ENCODE measurements around the gene AATK.
"Not testable (repeated sequence)": the region's sequence is repeated elsewhere in the genome, so short reads cannot be mapped to it uniquely, and the experiment has no call there.

The AATK gene

DNA sequence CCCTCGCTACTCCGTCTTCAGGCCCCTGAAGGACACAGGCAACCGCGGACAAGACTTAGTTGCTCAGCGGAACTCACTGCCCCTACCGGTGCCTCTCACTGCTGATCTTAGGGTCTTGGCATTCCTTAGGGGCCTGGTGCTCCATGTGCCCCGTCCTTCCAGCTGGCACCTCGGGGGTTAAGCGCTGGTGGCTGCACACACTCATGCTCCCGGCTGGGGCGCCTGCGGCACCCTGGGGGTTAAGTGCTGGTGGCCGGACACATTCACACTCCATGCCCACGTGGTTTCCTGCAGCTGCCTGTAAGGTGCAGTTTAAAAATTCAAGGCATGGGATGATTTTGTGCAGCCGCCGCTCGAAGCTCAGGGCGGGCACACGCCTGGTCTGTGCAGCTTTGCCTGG lies 86.0 kb downstream of the AATK start:
- Histone ChIP-seq H3K36me3 (ENCODE audit: control insufficient read depth in 1 of 2, insufficient read depth in 2 of 2, low read length in 2 of 2) (peaks cover 2 to 24% of the 10 kb centered on the region in 2 donors), H3K27ac (ENCODE audit: low read length) (no peak overlapping the region), H3K9me3 (ENCODE audit: control insufficient read depth in 1 of 2, low read length in 2 of 2) (no peaks in the 10 kb centered on the region), H3K4me3 (ENCODE audit: low read depth in 1 of 2, low read length in 2 of 2) (no peak overlapping the region), H3K27me3 (ENCODE audit: low read depth, low read length) (no peaks in the 10 kb centered on the region), H3K4me1 (ENCODE audit: control insufficient read depth in 1 of 2, insufficient read depth in 2 of 2, low read length in 2 of 2) (peaks cover 0 to 23% of the 10 kb centered on the region in 2 donors)

- not testable (repeated sequence) for H3K9me3 ChIP-seq (ENCODE audit: control insufficient read depth in 1 of 2, low read length in 2 of 2); H3K27me3 ChIP-seq (ENCODE audit: low read depth, low read length); H3K27ac ChIP-seq (ENCODE audit: low read length); H3K4me3 ChIP-seq (ENCODE audit: low read depth in 1 of 2, low read length in 2 of 2)
- Histone ChIP-seq H3K4me1 (ENCODE audit: control insufficient read depth in 1 of 2, insufficient read depth in 2 of 2, low read length in 2 of 2) (peaks cover 0 to 17% of the 10 kb centered on the region in 2 donors), H3K36me3 (ENCODE audit: control insufficient read depth in 1 of 2, insufficient read depth in 2 of 2, low read length in 2 of 2) (peaks cover 0 to 19% of the 10 kb centered on the region in 2 donors)
These were observed 87.8 kb downstream of the AATK start for GRCh38 chr17:81078026-81078913.

DNA sequence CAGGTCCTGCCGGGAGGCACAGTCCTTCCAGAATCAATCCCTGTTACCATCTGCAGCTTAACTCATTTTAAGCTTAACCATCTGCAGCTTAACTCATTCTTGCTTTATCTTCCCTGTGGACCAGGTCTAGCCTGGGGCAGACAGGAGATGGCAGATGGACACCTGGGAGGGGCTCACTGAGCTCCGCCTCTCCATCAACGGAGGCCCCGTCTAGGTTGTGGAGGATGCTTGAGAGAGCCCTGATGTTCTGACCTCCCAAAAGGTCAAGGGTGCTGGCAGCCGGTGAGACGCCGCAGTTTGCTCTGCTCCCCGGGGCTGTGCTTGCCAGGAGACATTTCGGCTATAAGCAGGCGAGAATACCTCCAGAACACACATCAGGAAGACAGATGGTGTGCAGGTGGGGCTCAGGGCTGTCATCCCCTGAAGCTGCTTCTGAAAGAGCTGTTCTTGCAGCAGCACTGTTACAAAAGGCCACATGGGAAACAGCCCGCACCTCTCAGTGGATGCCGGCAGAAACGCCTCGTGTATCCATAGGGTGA lies 89.8 kb downstream of the AATK start:
- Histone ChIP-seq H3K27me3 (ENCODE audit: low read depth, low read length) (no peaks in the 10 kb centered on the region), H3K27ac (ENCODE audit: low read length) (no peak overlapping the region), H3K36me3 (ENCODE audit: control insufficient read depth in 1 of 2, insufficient read depth in 2 of 2, low read length in 2 of 2) (peaks cover 0 to 25% of the 10 kb centered on the region in 2 donors), H3K9me3 (ENCODE audit: control insufficient read depth in 1 of 2, low read length in 2 of 2) (no peaks in the 10 kb centered on the region), H3K4me1 (ENCODE audit: control insufficient read depth in 1 of 2, insufficient read depth in 2 of 2, low read length in 2 of 2) (peaks cover 0 to 12% of the 10 kb centered on the region in 2 donors), H3K4me3 (ENCODE audit: low read depth in 1 of 2, low read length in 2 of 2) (no peak overlapping the region)

GRCh38 chr17:81075307-81075706 lies 90.7 kb downstream of the AATK start:
- Histone ChIP-seq H3K27ac (ENCODE audit: low read length) (no peak overlapping the region), H3K9me3 (ENCODE audit: control insufficient read depth in 1 of 2, low read length in 2 of 2) (no peaks in the 10 kb centered on the region), H3K4me3 (ENCODE audit: low read depth in 1 of 2, low read length in 2 of 2) (no peak overlapping the region), H3K4me1 (ENCODE audit: control insufficient read depth in 1 of 2, insufficient read depth in 2 of 2, low read length in 2 of 2) (peaks cover 0 to 6% of the 10 kb centered on the region in 2 donors), H3K27me3 (ENCODE audit: low read depth, low read length) (no peaks in the 10 kb centered on the region), H3K36me3 (ENCODE audit: control insufficient read depth in 1 of 2, insufficient read depth in 2 of 2, low read length in 2 of 2) (peaks cover 0 to 25% of the 10 kb centered on the region in 2 donors)

GRCh38 chr17:81074875-81075274 lies 91.1 kb downstream of the AATK start:
- H3K27ac ChIP-seq (ENCODE audit: low read length): no peak overlapping the region
- H3K4me1 ChIP-seq (ENCODE audit: control insufficient read depth in 1 of 2, insufficient read depth in 2 of 2, low read length in 2 of 2): peaks cover 0 to 4% of the 10 kb centered on the region in 2 donors
- H3K4me3 ChIP-seq (ENCODE audit: low read depth in 1 of 2, low read length in 2 of 2): no peak overlapping the region
- no peaks in the 10 kb centered on the region for H3K9me3 ChIP-seq (ENCODE audit: control insufficient read depth in 1 of 2, low read length in 2 of 2)
- peaks cover 0 to 25% of the 10 kb centered on the region in 2 donors for H3K36me3 ChIP-seq (ENCODE audit: control insufficient read depth in 1 of 2, insufficient read depth in 2 of 2, low read length in 2 of 2)
- no peaks in the 10 kb centered on the region for H3K27me3 ChIP-seq (ENCODE audit: low read depth, low read length)

DNA sequence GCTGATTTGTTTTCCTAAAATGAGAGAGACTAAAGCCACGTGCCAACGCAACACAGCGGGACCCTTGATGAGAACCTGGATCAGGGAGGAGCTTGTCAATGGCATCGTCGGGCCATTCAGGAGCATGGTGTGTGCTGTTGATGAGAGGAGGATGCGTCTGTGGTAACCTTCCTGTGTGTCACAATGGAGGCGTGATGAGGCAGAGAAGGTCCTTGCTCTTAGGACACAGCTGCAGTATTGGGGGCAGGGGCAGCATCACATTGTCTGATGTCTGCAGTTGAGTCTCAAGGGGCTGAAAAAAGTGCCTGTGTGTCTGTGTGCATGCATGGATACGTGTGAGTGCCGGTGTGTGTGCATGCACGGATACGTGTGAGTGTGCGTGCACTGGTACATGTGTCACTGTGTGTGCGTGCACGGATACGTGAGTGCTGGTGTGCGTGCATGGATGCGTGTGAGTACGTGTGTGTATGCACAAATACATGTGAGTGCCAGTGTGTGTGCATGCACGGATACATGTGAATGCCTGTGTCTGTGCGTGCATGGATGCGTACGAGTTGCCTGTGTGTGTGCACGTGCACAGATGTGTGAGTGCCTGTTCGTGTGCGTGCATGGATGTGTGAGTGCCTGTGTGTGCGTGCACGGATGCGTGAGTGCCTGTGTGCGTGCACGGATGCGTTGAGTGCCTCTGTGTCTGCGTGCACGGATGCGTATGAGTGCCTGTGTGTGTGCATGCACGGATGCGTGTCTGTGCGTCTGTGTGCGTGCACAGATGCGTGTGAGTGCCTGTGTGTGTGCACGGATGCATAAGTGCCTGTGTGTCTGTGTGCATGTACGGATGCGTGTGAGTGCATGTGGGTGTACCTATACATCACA lies 91.8 kb downstream of the AATK start:
- H3K36me3 ChIP-seq (ENCODE audit: control insufficient read depth in 1 of 2, insufficient read depth in 2 of 2, low read length in 2 of 2): peaks cover 0 to 20% of the 10 kb centered on the region in 2 donors
- H3K4me3 ChIP-seq (ENCODE audit: low read depth in 1 of 2, low read length in 2 of 2): no peak overlapping the region

DNA sequence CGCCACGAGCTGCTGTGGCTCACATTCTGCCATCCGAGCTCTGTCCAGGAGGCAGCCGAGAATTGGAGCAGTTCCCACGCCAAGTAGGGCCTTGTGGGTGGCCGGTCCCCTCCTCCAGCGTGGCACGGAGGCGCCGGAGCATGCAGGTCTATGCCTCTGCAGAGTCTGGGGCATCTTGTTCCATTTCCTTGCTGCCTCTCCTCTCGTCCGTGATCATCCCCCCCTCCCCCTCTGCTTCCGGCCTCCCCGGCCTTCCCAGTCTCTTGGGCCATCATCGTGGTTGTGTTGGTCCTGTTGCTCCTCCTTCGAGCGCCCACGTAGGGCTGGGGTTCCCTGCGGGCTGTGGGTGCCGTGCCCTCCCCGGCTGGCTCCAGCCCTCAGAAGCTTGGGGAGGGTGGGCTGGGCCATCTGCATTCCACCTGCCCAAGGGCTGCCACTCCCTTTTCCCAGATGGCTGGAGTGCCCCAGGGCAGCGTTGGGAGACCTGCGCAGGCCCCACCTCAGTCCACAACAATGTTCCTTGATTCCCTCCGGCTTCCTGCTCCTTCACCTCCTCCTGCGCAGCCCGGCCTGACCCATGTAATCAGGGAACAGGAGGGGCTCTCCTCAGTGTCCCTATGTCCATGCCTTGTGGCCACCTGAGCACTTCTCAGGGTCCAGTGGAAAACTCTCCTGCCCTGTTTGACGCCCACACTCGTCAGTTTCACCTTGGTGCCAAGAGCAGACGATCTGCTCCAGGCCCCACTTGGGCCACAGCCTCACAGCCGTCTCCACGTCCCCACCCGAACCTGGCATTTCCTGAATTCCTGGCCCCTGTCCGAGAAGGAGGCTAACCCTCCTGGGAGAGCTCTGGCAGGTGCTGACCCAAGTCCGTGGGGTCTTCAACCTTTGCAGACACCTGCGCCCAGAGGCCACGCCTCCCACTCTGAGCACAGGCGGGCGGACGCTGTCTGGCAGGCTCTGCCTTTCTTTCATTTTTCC lies 94.0 kb downstream of the AATK start:
- peaks cover 0 to 18% of the 10 kb centered on the region in 2 donors for H3K36me3 ChIP-seq (ENCODE audit: control insufficient read depth in 1 of 2, insufficient read depth in 2 of 2, low read length in 2 of 2)
- H3K9me3 ChIP-seq (ENCODE audit: control insufficient read depth in 1 of 2, low read length in 2 of 2): no peaks in the 10 kb centered on the region
- H3K4me3 ChIP-seq (ENCODE audit: low read depth in 1 of 2, low read length in 2 of 2): no peak overlapping the region
- no peaks in the 10 kb centered on the region for H3K4me1 ChIP-seq (ENCODE audit: control insufficient read depth in 1 of 2, insufficient read depth in 2 of 2, low read length in 2 of 2)
- no peak overlapping the region for H3K27ac ChIP-seq (ENCODE audit: low read length)
- no peaks in the 10 kb centered on the region for H3K27me3 ChIP-seq (ENCODE audit: low read depth, low read length)

More for the DNA sequence above, 91.8 kb downstream of the AATK start:
- Histone ChIP-seq H3K27me3 (ENCODE audit: low read depth, low read length) (no peaks in the 10 kb centered on the region), H3K4me1 (ENCODE audit: control insufficient read depth in 1 of 2, insufficient read depth in 2 of 2, low read length in 2 of 2) (no peaks in the 10 kb centered on the region), H3K27ac (ENCODE audit: low read length) (no peak overlapping the region), H3K9me3 (ENCODE audit: control insufficient read depth in 1 of 2, low read length in 2 of 2) (no peaks in the 10 kb centered on the region)

DNA sequence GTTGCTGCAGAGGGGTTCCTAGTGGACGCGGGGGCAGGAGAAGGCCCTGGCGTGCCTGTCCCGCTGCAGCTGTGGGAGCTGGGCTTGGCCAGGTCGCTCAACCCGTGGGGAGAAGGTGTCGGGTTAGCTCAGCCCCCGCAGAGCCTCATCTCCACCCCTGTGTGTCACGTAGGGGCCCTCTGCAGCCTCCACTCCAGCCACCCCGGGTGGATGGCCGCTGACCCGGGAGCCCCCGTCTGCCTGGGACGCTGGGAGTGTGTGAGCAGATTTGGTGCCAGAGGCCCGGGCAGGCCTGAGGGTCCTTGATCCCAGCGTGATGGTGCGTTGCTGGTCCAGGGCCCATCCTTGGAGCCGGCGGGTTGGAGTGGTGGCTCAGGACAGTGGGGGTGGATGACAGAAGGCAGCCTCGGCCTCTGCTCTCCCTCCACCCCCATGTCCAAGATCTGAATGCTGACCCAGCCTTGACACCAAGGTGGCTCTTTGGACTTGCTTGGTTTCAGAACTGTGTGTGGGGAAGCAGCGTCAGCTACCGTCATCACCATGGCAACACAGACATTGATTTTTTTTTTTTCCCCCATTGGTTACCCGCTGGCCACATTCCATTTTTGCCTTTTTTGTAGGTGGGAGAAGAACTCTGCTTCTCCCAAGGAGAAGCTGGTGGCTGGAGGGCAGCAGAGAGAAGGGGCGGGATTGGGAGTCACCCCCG lies 95.3 kb downstream of the AATK start:
- Histone ChIP-seq H3K4me1 (ENCODE audit: control insufficient read depth in 1 of 2, insufficient read depth in 2 of 2, low read length in 2 of 2) (peaks cover 0 to under 1% of the 10 kb centered on the region in 2 donors), H3K36me3 (ENCODE audit: control insufficient read depth in 1 of 2, insufficient read depth in 2 of 2, low read length in 2 of 2) (peaks cover 0 to 10% of the 10 kb centered on the region in 2 donors), H3K27me3 (ENCODE audit: low read depth, low read length) (no peaks in the 10 kb centered on the region), H3K4me3 (ENCODE audit: low read depth in 1 of 2, low read length in 2 of 2) (no peak overlapping the region), H3K27ac (ENCODE audit: low read length) (no peak overlapping the region), H3K9me3 (ENCODE audit: control insufficient read depth in 1 of 2, low read length in 2 of 2) (no peaks in the 10 kb centered on the region)

GRCh38 chr17:81069135-81069645 lies 96.8 kb downstream of the AATK start:
- no peaks in the 10 kb centered on the region for H3K9me3 ChIP-seq (ENCODE audit: control insufficient read depth in 1 of 2, low read length in 2 of 2)
- H3K4me3 ChIP-seq (ENCODE audit: low read depth in 1 of 2, low read length in 2 of 2): no peak overlapping the region
- no peak overlapping the region for H3K27ac ChIP-seq (ENCODE audit: low read length)
- peaks cover 0 to 6% of the 10 kb centered on the region in 2 donors for H3K36me3 ChIP-seq (ENCODE audit: control insufficient read depth in 1 of 2, insufficient read depth in 2 of 2, low read length in 2 of 2)
- no peaks in the 10 kb centered on the region for H3K27me3 ChIP-seq (ENCODE audit: low read depth, low read length)
- H3K4me1 ChIP-seq (ENCODE audit: control insufficient read depth in 1 of 2, insufficient read depth in 2 of 2, low read length in 2 of 2): peaks cover 0 to 12% of the 10 kb centered on the region in 2 donors

All from muscle layer of duodenum (tissue), 2 donors.